KG1 (cell line): ENCODE measurements around the gene CLIC4.
"Not testable (repeated sequence)": the region's sequence is repeated elsewhere in the genome, so short reads cannot be mapped to it uniquely, and the experiment has no call there.

ENCODE experiments used
- DNase-seq: peaks from one replicate; lab custom pipeline; 2025; lab: John Stamatoyannopoulos, UW

The CLIC4 gene

GRCh38 chr1:24822887-24823286 lies 77.6 kb downstream of the CLIC4 start:
- no peak for DNase-seq

DNA sequence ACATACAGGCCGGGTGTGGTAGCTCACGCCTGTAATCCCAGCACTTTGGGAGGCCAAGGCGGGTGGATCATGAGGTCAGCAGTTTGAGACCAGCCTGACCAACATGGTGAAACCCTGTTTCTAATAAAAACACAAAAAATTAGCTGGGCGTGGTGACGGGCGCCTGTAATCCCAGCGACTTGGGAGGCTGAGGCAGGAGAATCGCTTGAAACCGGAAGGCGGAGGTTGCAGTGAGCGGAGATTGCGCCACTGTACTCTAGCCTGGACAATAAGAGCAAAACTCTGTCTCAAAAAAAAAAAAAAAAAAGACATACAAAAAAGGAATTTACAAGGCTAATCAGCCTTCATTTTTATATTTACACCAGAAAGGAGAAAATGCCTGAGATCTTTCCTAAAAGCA lies 78.2 kb downstream of the CLIC4 start:
- DNase-seq = not testable (repeated sequence)

GRCh38 chr1:24825174-24825573 lies 79.9 kb downstream of the CLIC4 start:
- no peak for DNase-seq

- no peak for DNase-seq
These were observed 81.3 kb downstream of the CLIC4 start for GRCh38 chr1:24826510-24826909.

- no peak for DNase-seq
These were observed 82.3 kb downstream of the CLIC4 start for GRCh38 chr1:24827379-24828135.

DNA sequence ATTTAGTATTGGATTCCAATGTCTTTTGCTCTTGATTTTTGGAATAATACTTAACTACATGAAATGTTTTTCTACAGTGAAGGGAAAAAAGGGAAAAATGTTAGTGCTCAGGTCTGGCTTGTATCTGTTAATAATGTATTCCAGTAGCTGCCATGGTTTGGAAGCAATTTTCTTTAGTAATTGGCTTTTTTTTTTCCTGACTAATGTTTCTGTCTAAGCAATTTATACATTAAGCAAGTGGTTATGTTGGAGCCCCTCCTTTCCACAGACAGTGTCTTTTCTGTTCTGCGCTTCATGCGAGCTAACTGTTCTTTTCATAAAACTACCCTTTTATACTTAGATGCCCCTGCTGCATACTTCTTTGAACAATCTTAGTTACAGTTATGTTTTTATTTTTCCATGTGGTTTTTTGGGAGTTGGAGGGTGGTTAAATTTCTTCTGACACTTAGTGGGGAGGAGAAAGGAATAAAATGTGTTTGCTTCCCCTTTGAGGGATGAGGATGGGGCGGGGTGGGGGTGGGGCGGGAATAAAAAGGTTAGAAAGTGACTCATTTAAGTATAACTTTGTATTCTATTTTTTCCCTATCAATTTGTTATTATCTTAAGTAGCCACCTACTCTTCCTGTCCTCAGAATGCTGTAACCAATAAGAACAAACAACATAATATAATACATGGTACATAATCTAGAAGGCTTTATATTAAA lies 83.1 kb downstream of the CLIC4 start:
- DNase-seq = no peak

DNA sequence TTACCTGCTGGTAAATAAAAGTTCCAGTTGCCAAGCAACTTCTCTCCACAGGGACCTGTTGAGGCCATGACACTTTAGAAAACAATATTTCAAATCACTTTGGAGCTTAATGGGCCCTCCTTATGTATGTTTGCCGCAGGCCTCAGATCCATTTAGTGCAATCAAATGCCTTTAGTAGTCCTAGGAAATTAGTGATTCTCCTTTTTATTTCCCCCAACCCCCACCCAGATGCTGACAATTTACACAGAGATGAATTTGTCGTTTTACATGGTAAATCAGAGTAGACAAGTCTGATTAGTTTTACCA lies 83.6 kb downstream of the CLIC4 start:
- DNase-seq = no peak

DNA sequence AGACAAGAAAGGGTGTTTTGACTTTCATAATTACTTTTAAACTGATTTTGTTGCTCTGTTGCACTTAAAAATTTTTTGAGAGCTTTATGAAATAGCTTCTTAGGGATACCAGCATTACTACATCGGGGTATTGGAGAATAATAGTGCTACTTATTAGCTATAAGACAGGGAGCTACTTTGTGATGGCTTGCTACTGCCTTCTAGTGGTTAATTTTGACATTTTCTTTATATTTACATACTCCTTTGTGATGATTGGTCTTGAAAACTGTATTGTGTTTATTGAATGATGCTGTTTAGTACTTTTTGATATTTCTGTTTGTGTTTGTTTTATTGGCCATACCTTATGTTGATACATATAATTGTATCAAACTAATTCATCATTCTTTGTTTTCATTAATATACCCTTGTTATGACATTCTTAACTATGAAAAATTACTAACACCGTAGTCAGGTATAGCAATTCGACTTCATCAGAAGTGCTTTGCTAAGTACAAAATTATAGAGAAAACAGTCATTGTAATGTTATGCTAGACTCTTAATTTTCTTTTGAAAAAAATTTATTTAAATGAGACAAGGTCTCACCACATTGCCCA lies 85.5 kb downstream of the CLIC4 start:
- peak; percentile 38 for DNase-seq

GRCh38 chr1:24841593-24841992 lies 96.3 kb downstream of the CLIC4 start:
- no peak for DNase-seq

GRCh38 chr1:24846671-24847070 lies 101.4 kb downstream of the CLIC4 start:
- no peak for DNase-seq

DNA sequence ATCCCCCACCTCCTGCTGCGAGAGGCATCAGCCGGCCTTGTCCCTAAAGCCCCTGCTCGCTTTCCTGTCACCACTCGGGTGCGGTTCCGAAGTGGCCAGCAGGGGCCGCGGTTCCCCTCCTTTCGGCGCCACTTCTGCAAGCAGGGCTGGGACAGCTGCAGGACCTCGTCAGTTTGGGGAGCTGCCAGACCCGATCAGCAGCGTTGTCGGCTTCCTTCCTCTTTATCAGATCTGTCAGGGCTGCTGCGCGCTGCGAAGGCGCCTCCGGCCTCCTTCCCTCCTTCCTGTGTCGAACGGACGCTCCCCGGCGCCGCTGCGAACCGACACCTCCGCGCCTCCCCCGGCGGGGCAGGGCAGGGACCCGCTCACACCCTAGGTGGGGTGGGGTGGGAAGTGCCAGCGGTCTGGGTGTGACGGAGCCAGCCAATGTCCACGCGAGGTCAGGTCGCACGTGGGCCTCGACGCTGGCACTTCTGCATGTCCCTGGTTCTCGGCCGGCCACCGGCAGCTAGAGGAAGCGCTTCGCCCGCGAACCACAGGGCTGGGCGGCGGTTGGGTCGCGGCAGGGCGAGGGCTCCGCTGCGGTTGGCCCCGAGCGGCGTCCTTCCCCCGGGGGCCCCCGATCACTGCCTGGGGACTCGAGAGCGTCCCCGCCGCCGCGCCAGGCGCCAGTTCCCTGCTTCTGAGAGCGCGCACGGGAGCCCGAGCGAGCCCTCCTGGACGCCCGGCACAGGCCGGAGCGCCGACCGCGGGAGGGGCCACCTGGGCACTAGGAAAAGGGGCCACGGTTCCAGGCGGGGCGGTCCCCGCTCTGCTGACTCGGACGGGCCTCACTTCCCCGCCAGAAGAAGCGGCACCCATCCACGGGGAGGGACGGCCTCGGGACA lies 103.0 kb downstream of the CLIC4 start:
- peak; percentile 93 for DNase-seq

DNA sequence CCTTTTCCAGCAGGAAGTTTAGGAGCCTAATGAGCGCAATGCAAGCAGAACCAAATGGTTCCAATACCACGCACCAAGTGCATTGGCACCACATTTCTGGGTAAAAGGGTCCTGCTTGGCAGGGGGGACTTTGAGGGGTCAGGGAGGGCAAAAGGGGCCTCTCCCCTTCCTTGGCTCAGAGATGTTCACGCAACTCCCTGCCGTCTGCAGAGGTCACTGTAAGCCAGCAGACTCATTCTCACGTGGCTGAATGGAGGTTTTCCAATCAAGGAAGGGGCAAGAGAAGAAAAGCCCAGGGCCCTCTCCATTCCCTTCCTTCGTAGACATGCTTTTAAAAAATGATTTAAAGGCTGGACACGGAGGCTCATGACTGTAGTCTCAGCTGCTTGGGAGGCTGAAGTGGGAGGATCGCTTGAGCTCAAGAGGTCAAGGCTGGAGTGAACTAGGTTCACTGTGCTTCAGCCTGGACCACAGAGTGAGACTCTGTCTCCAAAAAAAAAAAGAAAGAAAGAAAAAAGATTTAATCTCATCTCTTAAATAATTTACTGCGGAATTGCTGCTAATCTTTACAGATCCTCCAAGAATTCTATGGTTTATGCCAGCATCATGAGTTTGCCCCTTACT lies 104.5 kb downstream of the CLIC4 start:
- peak; percentile 11 for DNase-seq

DNA sequence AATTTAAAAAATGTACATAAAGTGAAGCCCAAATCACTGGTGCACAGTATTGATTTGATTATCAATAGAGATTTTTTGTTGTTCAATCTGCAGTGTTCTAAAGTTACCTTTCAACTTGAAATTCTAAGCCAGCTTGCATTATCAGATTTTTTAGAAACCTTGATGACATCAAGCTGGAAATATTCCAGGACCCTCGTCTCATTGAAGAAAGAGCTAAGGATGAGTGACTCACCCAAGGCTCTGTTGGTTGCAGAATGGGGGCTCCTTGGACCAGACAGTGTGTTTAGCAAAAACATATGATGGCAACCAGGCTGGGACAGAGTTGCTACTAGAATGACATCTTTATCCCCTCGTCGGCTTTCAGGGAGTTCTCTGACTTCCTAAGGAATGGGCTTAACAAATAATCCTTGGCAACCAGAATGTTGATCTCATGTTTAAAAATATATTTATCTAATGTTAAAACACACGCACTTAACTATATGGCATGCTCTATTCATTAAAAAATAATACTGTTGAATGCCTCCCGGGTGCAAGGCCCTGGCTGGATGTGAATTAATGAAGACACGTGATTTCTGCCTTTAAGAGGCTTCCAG lies 105.2 kb downstream of the CLIC4 start:
- no peak for DNase-seq

DNA sequence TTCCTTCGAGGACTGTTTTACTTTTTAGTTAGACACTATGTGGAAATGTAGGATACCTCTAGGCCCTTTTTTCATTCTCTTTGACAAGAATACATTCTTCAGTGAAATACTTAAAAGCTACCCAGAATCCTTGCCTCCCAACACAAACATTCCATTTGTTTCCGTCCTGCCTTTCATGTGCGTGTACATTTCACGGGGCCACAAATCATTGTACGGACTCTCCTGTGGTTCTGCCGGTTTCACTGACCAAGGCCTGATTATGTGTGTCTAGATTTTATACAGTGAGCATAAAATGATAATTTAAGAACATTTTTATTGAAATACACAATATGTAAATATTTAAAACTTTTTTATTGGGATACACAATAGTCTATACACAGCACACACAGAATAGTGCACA lies 108.4 kb downstream of the CLIC4 start:
- DNase-seq = no peak

DNA sequence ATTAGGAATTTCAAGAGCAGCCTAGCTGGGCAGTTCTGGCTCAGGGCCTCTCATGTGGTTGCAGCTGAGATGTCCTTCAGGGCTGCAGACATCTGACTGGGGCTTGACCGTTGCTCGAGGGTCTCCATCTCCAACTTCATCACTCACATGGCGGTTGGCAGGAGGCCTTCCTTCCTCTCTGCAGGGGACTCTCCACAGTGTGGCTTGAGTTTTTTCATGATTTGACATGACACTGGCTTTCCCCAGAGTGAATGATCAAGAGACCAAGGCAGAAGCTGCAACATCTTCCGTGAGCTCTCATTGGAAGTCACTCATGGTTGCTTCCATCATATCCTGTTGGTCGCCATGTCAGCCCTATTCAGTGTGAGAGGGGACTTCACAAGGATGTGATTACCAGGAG lies 110.2 kb downstream of the CLIC4 start:
- no peak for DNase-seq

DNA sequence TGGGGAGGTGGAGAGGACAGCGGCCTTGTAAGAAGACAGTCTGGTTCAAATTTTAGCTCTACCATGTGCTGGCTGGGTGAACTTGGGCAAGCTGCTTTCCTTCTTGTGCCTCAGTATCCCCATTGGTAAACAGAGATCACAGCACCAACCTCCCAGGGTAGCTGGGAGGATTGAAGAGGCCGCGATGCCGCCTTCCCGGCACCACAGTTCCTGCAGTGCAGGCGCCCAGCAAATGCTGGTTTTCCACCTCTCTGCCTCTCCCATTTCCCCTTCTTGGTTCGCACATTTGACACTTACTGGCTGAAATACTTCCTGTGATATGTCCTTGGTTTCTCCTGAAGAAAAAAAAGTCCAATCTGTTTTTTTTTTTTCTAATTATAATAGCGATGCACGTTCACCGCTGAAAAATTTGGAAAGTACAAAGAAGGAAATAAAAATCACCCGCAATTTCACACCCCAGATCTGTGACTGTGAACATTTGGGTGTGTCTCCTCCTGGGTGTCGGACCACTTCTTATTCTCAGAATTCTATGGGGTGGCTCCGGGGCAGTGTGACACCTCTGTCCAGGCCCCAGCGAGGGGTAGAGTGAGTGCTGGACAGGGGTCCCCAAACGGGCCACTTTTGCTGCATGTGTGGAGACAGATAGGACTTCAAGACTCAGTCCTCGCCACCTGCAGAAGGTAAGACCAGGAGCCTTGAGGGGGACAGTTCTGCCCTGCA lies 111.7 kb downstream of the CLIC4 start:
- DNase-seq = no peak

DNA sequence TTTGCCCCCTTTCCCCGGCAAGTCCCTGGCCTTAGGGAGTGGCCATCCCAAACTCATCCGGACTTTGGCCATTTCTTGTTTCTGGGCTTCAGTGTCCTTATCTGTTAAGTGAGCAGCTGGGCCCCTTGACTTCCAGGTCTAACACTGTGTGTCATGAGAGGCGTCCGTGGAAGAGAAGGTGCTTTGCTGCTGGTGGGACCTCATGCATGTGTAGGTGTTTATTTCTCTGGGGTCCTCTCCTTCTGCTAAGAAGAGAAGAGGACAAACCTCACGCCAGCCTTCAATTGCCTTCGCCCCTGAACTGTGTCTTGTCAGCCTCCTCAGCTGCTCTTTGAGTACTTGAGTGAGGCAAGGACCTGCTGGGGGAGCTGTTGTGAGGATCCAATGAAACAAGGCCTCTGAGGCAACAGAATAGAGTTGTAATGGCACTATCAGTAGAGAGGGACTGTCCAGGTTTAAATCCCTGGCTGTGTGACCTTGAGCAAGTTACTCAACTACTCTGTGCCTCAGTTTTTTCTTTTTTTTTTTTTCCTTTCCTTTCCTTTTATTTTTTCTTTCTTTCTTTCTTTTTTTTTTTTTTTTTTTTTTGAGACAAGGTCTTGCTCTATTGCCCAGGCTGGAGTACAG lies 112.4 kb downstream of the CLIC4 start:
- DNase-seq = no peak

- DNase-seq = no peak
These were observed 113.0 kb downstream of the CLIC4 start for GRCh38 chr1:24858277-24858676.

DNA sequence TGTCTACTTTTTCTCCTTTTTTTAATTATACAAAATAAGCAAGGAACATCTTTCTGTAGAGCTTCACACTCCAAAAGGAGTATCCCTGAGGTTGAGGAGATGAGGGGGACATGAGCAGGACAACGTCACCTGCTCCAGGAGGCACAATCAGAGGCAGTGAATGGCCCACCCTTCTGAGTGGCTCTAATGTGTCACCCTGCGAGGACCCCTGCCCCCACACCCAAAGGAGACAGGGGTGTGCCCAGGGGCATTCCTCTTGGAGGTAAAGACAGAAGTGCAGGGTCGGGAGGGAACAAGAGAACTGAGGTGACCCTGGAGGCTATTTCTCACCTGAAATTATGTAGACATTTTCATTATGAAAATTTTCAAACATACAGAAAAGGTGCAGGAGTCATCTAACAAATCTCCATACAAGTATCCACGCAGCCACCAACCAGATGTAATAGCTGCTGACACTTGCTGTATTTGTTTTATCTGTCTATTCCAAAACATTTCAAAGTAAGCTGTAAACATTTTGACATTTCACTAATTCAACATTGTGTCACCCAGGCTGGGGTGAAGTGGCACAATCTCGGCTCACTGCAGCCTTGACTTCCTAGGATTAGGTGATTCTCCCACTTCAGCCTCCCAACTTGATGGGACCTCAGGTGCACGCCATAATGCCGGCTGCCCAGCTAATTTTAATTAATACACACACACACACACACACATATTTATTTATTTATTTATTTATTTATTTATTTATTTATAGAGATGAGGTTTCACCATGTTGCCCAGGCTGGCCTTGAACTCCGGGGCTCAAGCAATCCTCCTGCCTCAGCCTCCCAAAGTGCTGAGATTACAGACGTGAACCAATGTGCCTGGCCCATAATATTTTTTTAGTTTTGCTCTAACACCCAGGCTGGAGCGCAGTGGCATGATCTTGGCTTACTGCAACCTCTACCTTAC lies 114.1 kb downstream of the CLIC4 start:
- DNase-seq = no peak
